Thyroid gland (tissue), 4 donors: ENCODE data around the gene ALDH3A2. TPM values are rescaled to one million over a fixed set of nuclear protein-coding genes. Genes with fewer than 3 reads are reported as not detected.

Experiments used
- DNase-seq, 2 donors: peaks; one replicate each; pipeline ENCODE4 v3.0.0-alpha.2; 2019
- H3K27ac ChIP-seq, 3 donors: fragments of 200-600 bp; sonication (generic); 1 replicate in 2 of 3; 2 replicates in 1 of 3; pipeline ENCODE4 v1.5.1; 2016 to 2019; ENCODE audit warnings: mild to moderate bottlenecking in 1 of 3, moderate library complexity in 1 of 3
- H3K27me3 ChIP-seq: fragments of 200-600 bp; sonication (generic); one replicate; pipeline ENCODE4 v1.5.1; 2019
- H3K36me3 ChIP-seq, 2 donors: fragments of 200-600 bp; sonication (generic); one replicate each; pipeline ENCODE4 v1.5.1; 2016 to 2019
- H3K4me1 ChIP-seq, 2 donors: fragments of 200-600 bp; sonication (generic); one replicate each; pipeline ENCODE4 v1.5.1; 2017 to 2019
- H3K4me3 ChIP-seq, 3 donors: fragments of 200-600 bp; sonication (generic); replicated peaks in 1 of 3; 1 replicate in 2 of 3; 2 replicates in 1 of 3; pipeline ENCODE4 v1.5.1; 2016; ENCODE audit warnings: mild to moderate bottlenecking in 1 of 3
- H3K9me3 ChIP-seq: fragments of 200-600 bp; sonication (generic); one replicate; pipeline ENCODE4 v1.5.1; 2017
- CTCF ChIP-seq, 6 experiments: fragments of 200-600 bp in 3 of 6; fragments of 450-650 bp in 3 of 6; sonication (generic) in 3 of 6; IDR thresholded peaks; one replicate each; pipeline ENCODE4 v1.5.1; 2016 to 2019; ENCODE audit warnings: antibody characterized with exemption in 6 of 6, mild to moderate bottlenecking in 2 of 6, inconsistent platforms in 1 of 6, moderate library complexity in 1 of 6
- POLR2A ChIP-seq, 2 donors: fragments of 450-650 bp; IDR thresholded peaks; one replicate each; pipeline ENCODE4 v1.6.1; 2017; ENCODE audit warnings: antibody characterized with exemption in 2 of 2, mild to moderate bottlenecking in 2 of 2, moderate library complexity in 1 of 2
- WGBS, 2 donors: methylation state at CpG; one replicate each; pipeline ENCODE4 v1.1.5; 2017; 5-methylcytosine and 5-hydroxymethylcytosine counted together
- intact Hi-C: fragments of 100-400 bp; cut with DNase I; formaldehyde crosslinking; loops from one replicate; pipeline ENCODE4 v1.15.1; 2023
- total RNA-seq, 4 donors: library from RNA; depleted of rRNA; stranded (reverse); fragments of >200 nt; gene quantifications; one replicate each; pipeline ENCODE4 v1.2.3, GENCODE V29; 2016

Gene ALDH3A2
- total RNA-seq, 4 donors from 2014 or later = 198 to 566 (median 366) TPM

- H3K36me3 ChIP-seq = peaks cover 6 to 11% of the 10 kb centered on the region in 2 donors
- WGBS, 2 donors = 38 to 39% methylated on average over 5 of the region's 5 CpGs
- no peaks in the 10 kb centered on the region for H3K27me3 ChIP-seq
- H3K27ac ChIP-seq = peak overlapping the region; percentile 49 to 77 (median 72)
- intact Hi-C loops = no loop called here
- H3K9me3 ChIP-seq = no peaks in the 10 kb centered on the region
- no peak overlapping the region for H3K4me3 ChIP-seq
- TF ChIP-seq CTCF (IDR thresholded peaks at IDR 0.05) (peak in 3 of 6 experiments; percentile 24 to 41 (median 28)), POLR2A (IDR thresholded peaks at IDR 0.05) (no peak)
- peak; percentile 87 to 88 for DNase-seq
- H3K4me1 ChIP-seq = peaks cover 27 to 47% of the 10 kb centered on the region in 2 donors
Measured at GRCh38 chr17:19672009-19672750, 23.6 kb downstream of the ALDH3A2 start.

- 52 to 54% methylated on average over 3 of the region's 3 CpGs for WGBS, 2 donors
- H3K4me3 ChIP-seq = no peak overlapping the region
- no peaks in the 10 kb centered on the region for H3K9me3 ChIP-seq
- peak; percentile 26 to 35 for DNase-seq
- intact Hi-C loops = no loop called here
- H3K27ac ChIP-seq = peak overlapping the region; percentile 9 to 77 (median 72)
- H3K27me3 ChIP-seq = no peaks in the 10 kb centered on the region
- H3K36me3 ChIP-seq = peaks cover 6 to 11% of the 10 kb centered on the region in 2 donors
- TF ChIP-seq POLR2A (IDR thresholded peaks at IDR 0.05) (no peak), CTCF (IDR thresholded peaks at IDR 0.05) (no peak)
- peaks cover 27 to 47% of the 10 kb centered on the region in 2 donors for H3K4me1 ChIP-seq
Measured at GRCh38 chr17:19673623-19674022, 25.1 kb downstream of the ALDH3A2 start.

GRCh38 chr17:19676896-19677295 lies 28.3 kb downstream of the ALDH3A2 start:
- no peaks in the 10 kb centered on the region for H3K27me3 ChIP-seq
- H3K27ac ChIP-seq = no peak overlapping the region
- intact Hi-C loops = no loop called here
- DNase-seq = peak; percentile 70 to 75
- H3K36me3 ChIP-seq = peaks cover 6 to 11% of the 10 kb centered on the region in 2 donors
- no peak overlapping the region for H3K4me3 ChIP-seq
- H3K4me1 ChIP-seq = peaks cover 16 to 30% of the 10 kb centered on the region in 2 donors
- H3K9me3 ChIP-seq = no peaks in the 10 kb centered on the region
- 80 to 86% methylated on average over 4 of the region's 4 CpGs for WGBS, 2 donors
- TF ChIP-seq CTCF (IDR thresholded peaks at IDR 0.05) (peak in 3 of 6 experiments; percentile 6 to 31 (median 29)), POLR2A (IDR thresholded peaks at IDR 0.05) (no peak)

- intact Hi-C loops = no loop called here
- Histone ChIP-seq H3K9me3 (no peaks in the 10 kb centered on the region), H3K27me3 (no peaks in the 10 kb centered on the region), H3K4me1 (peaks cover 6 to 22% of the 10 kb centered on the region in 2 donors), H3K36me3 (peaks cover 6 to 11% of the 10 kb centered on the region in 2 donors), H3K4me3 (no peak overlapping the region), H3K27ac (no peak overlapping the region)
- 97 to 98% methylated on average over 5 of the region's 5 CpGs for WGBS, 2 donors
- TF ChIP-seq POLR2A (IDR thresholded peaks at IDR 0.05) (no peak), CTCF (IDR thresholded peaks at IDR 0.05) (no peak)
- DNase-seq = no peak
Measured at GRCh38 chr17:19677736-19678379, 29.3 kb downstream of the ALDH3A2 start.
